H9 (cell line): ENCODE data around the gene DIP2C. TPM values are rescaled to one million over a fixed set of nuclear protein-coding genes. Genes with fewer than 3 reads are reported as not detected.

Experiments
- DNase-seq: peaks from one replicate; pipeline ENCODE4 v3.0.0-alpha.2; 2017
- H2AFZ ChIP-seq: one replicate; pipeline ENCODE4 v1.6.1; 2013; ENCODE audit warnings: mild to moderate bottlenecking, low read length, control low read depth, moderate library complexity
- H2AK5ac ChIP-seq: 2 replicates; pipeline ENCODE4 v1.6.1; 2013; ENCODE audit warnings: low read length, control low read depth, mixed read lengths; ENCODE audit not compliant: insufficient read length
- H2BK120ac ChIP-seq: one replicate; pipeline ENCODE4 v1.6.1; 2013; ENCODE audit warnings: low read depth, mild to moderate bottlenecking, low read length, control low read depth, inconsistent platforms; ENCODE audit not compliant: poor library complexity, severe bottlenecking
- H2BK12ac ChIP-seq: 2 replicates; pipeline ENCODE4 v1.6.1; 2013; ENCODE audit warnings: low read length, control low read depth, mixed read lengths, low read depth; ENCODE audit not compliant: insufficient read length
- H2BK15ac ChIP-seq: 2 replicates; pipeline ENCODE4 v1.6.1; 2013; ENCODE audit warnings: low read depth, low read length, control low read depth
- H2BK20ac ChIP-seq: one replicate; pipeline ENCODE4 v1.6.1; 2013; ENCODE audit warnings: low read depth, mild to moderate bottlenecking, low read length, control low read depth, inconsistent platforms; ENCODE audit not compliant: poor library complexity, severe bottlenecking
- H2BK5ac ChIP-seq: 2 replicates; pipeline ENCODE4 v1.6.1; 2013; ENCODE audit warnings: low read length, control low read depth, mixed read lengths; ENCODE audit not compliant: insufficient read length
- H3K14ac ChIP-seq: 2 replicates; pipeline ENCODE4 v1.6.1; 2013; ENCODE audit warnings: low read length, control low read depth; ENCODE audit not compliant: insufficient read depth
- H3K18ac ChIP-seq: 2 replicates; pipeline ENCODE4 v1.6.1; 2013; ENCODE audit warnings: low read depth, mild to moderate bottlenecking, mixed read lengths, low read length, control low read depth; ENCODE audit not compliant: insufficient read length
- H3K23ac ChIP-seq: 2 replicates; pipeline ENCODE4 v1.6.1; 2013; ENCODE audit warnings: low read length, control low read depth, mixed read lengths, low read depth; ENCODE audit not compliant: insufficient read length
- H3K23me2 ChIP-seq: 2 replicates; pipeline ENCODE4 v1.6.1; 2013; ENCODE audit warnings: low read depth, mild to moderate bottlenecking, mixed read lengths, low read length, control low read depth; ENCODE audit not compliant: insufficient read length, poor library complexity, severe bottlenecking
- H3K27ac ChIP-seq: 2 replicates; pipeline ENCODE4 v1.5.1; 2013; ENCODE audit warnings: low read length, control low read depth, mixed read lengths, low read depth; ENCODE audit not compliant: insufficient read length
- H3K27me3 ChIP-seq: 2 replicates; pipeline ENCODE4 v1.6.1; 2013; ENCODE audit warnings: low read length, control low read depth, inconsistent platforms; ENCODE audit not compliant: insufficient read depth
- H3K4ac ChIP-seq: 2 replicates; pipeline ENCODE4 v1.6.1; 2013; ENCODE audit warnings: low read depth, mild to moderate bottlenecking, control low read depth, inconsistent platforms, low read length, moderate library complexity
- H3K4me1 ChIP-seq: 2 replicates; pipeline ENCODE4 v1.6.1; 2013; ENCODE audit warnings: low read length, control low read depth, inconsistent platforms; ENCODE audit not compliant: insufficient read depth
- H3K4me2 ChIP-seq: 2 replicates; pipeline ENCODE4 v1.6.1; 2013; ENCODE audit warnings: low read length, control low read depth, mixed read lengths; ENCODE audit not compliant: insufficient read length, insufficient read depth
- H3K56ac ChIP-seq: 2 replicates; pipeline ENCODE4 v1.6.1; 2013; ENCODE audit warnings: low read depth, mild to moderate bottlenecking, mixed read lengths, low read length, control low read depth; ENCODE audit not compliant: insufficient read length
- H3K79me1 ChIP-seq: 2 replicates; pipeline ENCODE4 v1.6.1; 2013; ENCODE audit warnings: low read depth, mild to moderate bottlenecking, moderate library complexity, low read length, control low read depth, inconsistent platforms; ENCODE audit not compliant: insufficient read depth, poor library complexity, severe bottlenecking
- H3K79me2 ChIP-seq: 2 replicates; pipeline ENCODE4 v1.6.1; 2013; ENCODE audit warnings: low read length, control low read depth, inconsistent platforms; ENCODE audit not compliant: insufficient read depth
- H3K9ac ChIP-seq: 2 replicates; pipeline ENCODE4 v1.6.1; 2013; ENCODE audit warnings: low read length, control low read depth, mixed read lengths; ENCODE audit not compliant: insufficient read length; ENCODE audit errors: extremely low read depth
- H3K9me3 ChIP-seq: one replicate; pipeline ENCODE4 v1.6.1; 2013; ENCODE audit warnings: low read depth, low read length, inconsistent platforms; ENCODE audit not compliant: control insufficient read depth
- H3T11ph ChIP-seq: one replicate; pipeline ENCODE4 v1.6.1; 2013; ENCODE audit warnings: mild to moderate bottlenecking, low read length, control low read depth, inconsistent platforms
- H4K20me1 ChIP-seq: one replicate; pipeline ENCODE4 v1.6.1; 2013; ENCODE audit not compliant: control insufficient read depth, insufficient read length, insufficient read depth
- H4K5ac ChIP-seq: 2 replicates; pipeline ENCODE4 v1.6.1; 2013; ENCODE audit warnings: low read depth, mild to moderate bottlenecking, mixed read lengths, low read length, control low read depth; ENCODE audit not compliant: insufficient read length
- H4K8ac ChIP-seq: replicated peaks from 2 replicates; pipeline ENCODE4 v1.6.1; 2013; ENCODE audit warnings: low read length, control low read depth, mixed read lengths, low read depth; ENCODE audit not compliant: insufficient read length
- H4K91ac ChIP-seq: 2 replicates; pipeline ENCODE4 v1.6.1; 2013; ENCODE audit warnings: low read depth, mild to moderate bottlenecking, moderate library complexity, mixed read lengths, low read length, control low read depth; ENCODE audit not compliant: insufficient read length
- H3K27ac Mint-ChIP-seq, 3 experiments: 2 replicates in 2 of 3; 3 replicates in 1 of 3; pipeline ENCODE4 v1.8.0; 2020 to 2021; ENCODE audit warnings: mixed read lengths in 3 of 3, mild to moderate bottlenecking in 1 of 3, moderate library complexity in 1 of 3
- H3K27me3 Mint-ChIP-seq: 2 replicates; pipeline ENCODE4 v1.8.0; 2021; ENCODE audit warnings: low read depth, mild to moderate bottlenecking, moderate library complexity, mixed read lengths
- H3K36me3 Mint-ChIP-seq, 3 experiments: 2 replicates in 2 of 3; 3 replicates in 1 of 3; pipeline ENCODE4 v1.8.0; 2020 to 2021; ENCODE audit warnings: low read depth in 3 of 3, mixed read lengths in 3 of 3; ENCODE audit not compliant: insufficient read depth in 1 of 3
- H3K4me1 Mint-ChIP-seq, 2 experiments: 2 replicates each; pipeline ENCODE4 v1.8.0; 2020; ENCODE audit warnings: mixed read lengths in 2 of 2
- H3K4me3 Mint-ChIP-seq, 2 experiments: 2 replicates in 1 of 2; 3 replicates in 1 of 2; pipeline ENCODE4 v1.8.0; 2020 to 2021; ENCODE audit warnings: mild to moderate bottlenecking in 2 of 2, mixed read lengths in 2 of 2, moderate library complexity in 1 of 2
- H3K9me3 Mint-ChIP-seq, 2 experiments: 2 replicates in 1 of 2; 3 replicates in 1 of 2; pipeline ENCODE4 v1.8.0; 2020; ENCODE audit warnings: mild to moderate bottlenecking in 2 of 2, mixed read lengths in 2 of 2, moderate library complexity in 1 of 2
- CTCF ChIP-seq: fragments of 200-600 bp; sonication (generic); conservative IDR thresholded peaks from 3 replicates; pipeline ENCODE4 v1.8.0; 2021; ENCODE audit warnings: antibody characterized with exemption, mild to moderate bottlenecking
- WGBS: extraction: QIAGEN DNeasy Blood & Tissue Kit; methylation state at CpG from one replicate; pipeline ENCODE4 v1.1.7; 2013; ENCODE audit warnings: missing lambda C conversion rate, low lambda C conversion rate, mixed read lengths; ENCODE audit not compliant: insufficient read length; ENCODE audit errors: extremely low coverage; 5-methylcytosine and 5-hydroxymethylcytosine counted together
- total RNA-seq: library from RNA; stranded (reverse); gene quantifications from 2 replicates; pipeline ENCODE4 v1.2.1, GENCODE V29; 2021

DIP2C gene
- total RNA-seq, 1 experiment from 2014 or later: 7.9 TPM

- H2BK15ac ChIP-seq: no peak overlapping the region
- no peak overlapping the region for H3K9ac ChIP-seq
- no peaks in the 10 kb centered on the region for H3K9me3 Mint-ChIP-seq
- no peak overlapping the region for H2BK12ac ChIP-seq
- H3K4me1 Mint-ChIP-seq: peaks cover 17 to 21% of the 10 kb centered on the region in 2 experiments
- H2BK120ac ChIP-seq: no peak overlapping the region
- H2AFZ ChIP-seq: no peak overlapping the region
- H2AK5ac ChIP-seq: no peak overlapping the region
- H3K4me3 Mint-ChIP-seq: no peak overlapping the region
- H3K18ac ChIP-seq: no peak overlapping the region
- no peak overlapping the region for H3T11ph ChIP-seq
- no peaks in the 10 kb centered on the region for H3K9me3 ChIP-seq
- no peak overlapping the region for H2BK20ac ChIP-seq
- H2BK5ac ChIP-seq: no peak overlapping the region
- DNase-seq: no peak
- H3K23me2 ChIP-seq: no peaks in the 10 kb centered on the region
- TF ChIP-seq CTCF: no peak
- no peak overlapping the region for H3K27ac ChIP-seq
- peaks cover 0 to 24% (median 21%) of the 10 kb centered on the region in 3 experiments; a peak in 6 of 7 replicates for H3K36me3 Mint-ChIP-seq
- no peak overlapping the region for H3K4ac ChIP-seq
- H4K5ac ChIP-seq: no peak overlapping the region
- no peak overlapping the region for H4K8ac ChIP-seq
- H3K4me1 ChIP-seq: no peaks in the 10 kb centered on the region
- H3K27me3 Mint-ChIP-seq: no peaks in the 10 kb centered on the region
- H3K4me2 ChIP-seq: no peak overlapping the region
- H3K23ac ChIP-seq: no peak overlapping the region
- H3K56ac ChIP-seq: no peak overlapping the region
- H3K79me2 ChIP-seq: no peaks in the 10 kb centered on the region
- H3K79me1 ChIP-seq: no peaks in the 10 kb centered on the region
- H4K20me1 ChIP-seq: no peaks in the 10 kb centered on the region
- no CpG with 5 or more reads among the region's 10 CpGs for WGBS
- H4K91ac ChIP-seq: no peak overlapping the region
- no peak overlapping the region for H3K14ac ChIP-seq
- H3K27ac Mint-ChIP-seq: peak overlapping the region in 1 of 3 experiments; percentile 45; a peak in 1 of 7 replicates
- no peaks in the 10 kb centered on the region for H3K27me3 ChIP-seq
These were observed 312.2 kb downstream of the DIP2C start for GRCh38 chr10:377228-377627.
